MM.1S (cell line): ENCODE measurements around the gene CASP7.

Source experiments
- CTCF ChIP-seq: fragments of 300-600 bp; sonication (generic); IDR thresholded peaks from 2 replicates; pipeline ENCODE4 v1.5.1; 2016; ENCODE audit warnings: antibody characterized with exemption, low read length, mixed read lengths
- EZH2phosphoT487 ChIP-seq: fragments of 300-600 bp; sonication (generic); IDR thresholded peaks from 2 replicates; pipeline ENCODE4 v1.6.1; 2018; ENCODE audit warnings: antibody characterized with exemption, low read length

GRCh38 chr10:113767222-113767621 is 87.5 kb downstream of the CASP7 start:
- TF ChIP-seq CTCF (no peak), EZH2phosphoT487 (no peak)
